HG03064 (cell line): ENCODE results near the gene TRAPPC6A.

Experiments
- ATAC-seq: cut with Tn5 transposase; IDR thresholded peaks from one replicate; pipeline ENCODE4 v1.9.1; 2021; ENCODE audit warnings: low read depth; ENCODE audit not compliant: unreplicated experiment

The TRAPPC6A gene, protein sequence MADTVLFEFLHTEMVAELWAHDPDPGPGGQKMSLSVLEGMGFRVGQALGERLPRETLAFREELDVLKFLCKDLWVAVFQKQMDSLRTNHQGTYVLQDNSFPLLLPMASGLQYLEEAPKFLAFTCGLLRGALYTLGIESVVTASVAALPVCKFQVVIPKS

GRCh38 chr19:45177817-45178261 lies at the start of gene TRAPPC6A:
TSS of gene TRAPPC6A (minus strand) at chr19:45178237. CDS start at chr19:45178218, 19 bp downstream.
- ATAC-seq: peak; percentile 8

GRCh38 chr19:45224645-45225044 lies 46.6 kb upstream of the TRAPPC6A start:
- ATAC-seq: no peak

- no peak for ATAC-seq
Measured at GRCh38 chr19:45223879-45224278, 45.8 kb upstream of the TRAPPC6A start.

DNA sequence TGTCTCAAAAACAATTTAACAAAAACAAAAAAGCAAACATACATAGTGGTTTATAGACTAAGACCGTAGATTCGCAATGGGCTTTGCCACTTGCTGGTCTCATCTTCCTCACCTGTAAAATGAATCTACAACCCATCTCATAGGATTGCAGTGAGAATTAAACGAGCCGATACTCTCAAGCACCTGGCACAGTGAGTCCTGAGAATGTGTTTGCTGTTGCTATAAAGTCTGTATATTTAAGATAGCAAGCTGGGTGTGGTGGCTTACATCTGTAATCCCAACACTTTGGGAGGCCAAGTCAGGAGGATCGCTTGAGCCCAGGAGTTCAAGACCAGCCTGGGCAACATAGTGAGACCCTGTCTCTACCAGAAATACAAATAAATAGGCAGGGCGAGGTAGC lies 44.7 kb upstream of the TRAPPC6A start:
- no peak for ATAC-seq

- ATAC-seq: no peak
Measured at GRCh38 chr19:45218911-45219743, 41.1 kb upstream of the TRAPPC6A start.

DNA sequence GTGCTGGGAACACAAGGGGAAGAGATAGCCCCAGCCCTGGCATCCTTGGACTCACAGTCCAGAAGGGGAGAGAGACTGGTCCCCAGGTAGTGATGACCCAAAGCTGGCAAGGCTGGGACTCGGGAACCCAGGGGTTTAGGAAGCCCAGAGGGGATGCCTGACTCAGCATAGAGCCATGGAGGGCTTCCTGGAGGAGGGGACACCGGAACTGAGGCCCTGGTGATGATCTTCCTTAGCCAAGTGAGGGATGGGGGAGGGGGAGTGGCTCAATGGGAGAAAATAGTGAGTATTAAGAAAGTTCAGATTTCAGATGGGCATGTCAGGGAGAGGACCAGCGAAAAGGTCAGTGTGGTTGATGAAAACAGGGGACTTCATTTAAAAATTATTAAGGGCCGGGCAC lies 40.4 kb upstream of the TRAPPC6A start:
- ATAC-seq: no peak

DNA sequence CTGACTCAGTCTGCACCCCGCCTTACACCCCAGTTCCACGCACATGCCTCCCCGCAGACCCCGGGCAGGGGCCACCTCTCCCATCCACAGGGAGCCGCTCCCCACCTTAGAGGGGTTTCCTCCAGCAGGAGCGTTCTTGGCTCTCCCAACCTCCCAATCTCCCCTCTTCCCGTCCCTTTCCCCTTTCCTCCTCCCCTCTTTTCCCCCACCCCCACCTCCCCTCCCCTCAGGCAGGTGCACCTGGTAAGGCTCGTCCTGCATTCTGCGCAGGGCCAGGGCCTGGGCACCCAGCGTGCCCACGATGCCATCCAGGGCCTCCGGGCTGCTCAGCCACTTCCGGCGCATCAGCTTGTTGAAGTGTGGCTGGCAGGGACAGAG lies 39.9 kb upstream of the TRAPPC6A start:
- no peak for ATAC-seq

DNA sequence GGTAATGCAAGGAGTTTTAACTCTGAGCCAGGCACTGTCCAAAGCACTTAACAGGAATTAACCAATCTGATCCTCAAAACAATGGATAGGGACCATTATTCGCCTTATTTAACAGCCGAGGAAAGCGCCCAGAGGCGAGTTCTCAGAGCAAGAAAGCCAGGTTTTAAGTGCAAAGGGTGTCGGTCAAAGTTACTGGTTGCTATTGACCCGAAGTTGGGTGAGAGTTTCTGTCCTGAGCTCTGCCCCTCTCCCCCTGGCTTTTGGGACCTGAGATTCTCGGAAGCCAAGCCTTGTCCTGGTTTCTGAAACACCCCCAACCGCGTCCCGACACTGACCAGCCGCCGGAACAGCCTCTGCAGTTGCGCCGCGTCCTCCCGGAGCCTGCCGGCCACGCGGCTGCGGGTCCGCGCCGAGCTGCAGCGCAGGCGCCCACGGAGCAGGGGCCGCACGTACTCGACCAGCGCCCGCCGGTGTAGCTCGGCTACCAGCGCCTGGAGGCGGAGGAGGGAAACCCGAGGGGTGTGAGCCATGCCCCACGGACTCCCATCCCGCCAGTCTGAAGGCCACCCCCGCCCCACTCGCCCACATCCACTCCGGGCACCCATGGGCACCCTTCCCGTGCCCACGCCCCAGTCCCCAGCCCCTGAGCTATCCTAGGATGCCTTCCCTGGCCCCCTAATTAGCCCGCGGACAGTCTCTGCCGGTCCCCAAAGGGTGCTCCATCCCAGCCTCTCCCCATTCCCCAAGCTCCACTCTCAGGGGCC lies 39.3 kb upstream of the TRAPPC6A start:
- ATAC-seq: no peak

- ATAC-seq: no peak
Measured at GRCh38 chr19:45216667-45217066, 38.6 kb upstream of the TRAPPC6A start.

- no peak for ATAC-seq
Measured at GRCh38 chr19:45215391-45216191, 37.6 kb upstream of the TRAPPC6A start.

GRCh38 chr19:45213031-45213430 lies 35.0 kb upstream of the TRAPPC6A start:
- no peak for ATAC-seq

- ATAC-seq: no peak
Measured at GRCh38 chr19:45211751-45212381, 33.8 kb upstream of the TRAPPC6A start.

DNA sequence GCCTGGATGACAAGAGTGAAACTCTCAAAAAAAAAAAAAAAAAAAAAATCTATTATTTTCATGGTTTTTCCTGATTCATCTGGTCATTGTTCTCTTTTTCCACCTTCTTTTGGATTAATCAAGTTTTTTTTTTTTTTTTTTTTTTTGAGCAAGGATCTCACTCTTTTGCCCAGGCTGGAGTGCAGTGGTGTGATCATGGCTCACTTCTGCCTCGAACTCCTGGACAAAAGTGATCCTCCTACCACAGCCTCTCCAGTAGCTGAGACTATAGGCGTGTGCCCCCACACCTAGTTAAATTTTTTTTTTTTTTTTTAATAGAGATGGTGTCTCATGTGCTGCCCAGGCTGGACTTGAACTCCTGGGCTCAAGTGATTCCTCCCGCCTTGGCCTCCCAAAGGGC lies 28.3 kb upstream of the TRAPPC6A start:
- ATAC-seq: no peak

DNA sequence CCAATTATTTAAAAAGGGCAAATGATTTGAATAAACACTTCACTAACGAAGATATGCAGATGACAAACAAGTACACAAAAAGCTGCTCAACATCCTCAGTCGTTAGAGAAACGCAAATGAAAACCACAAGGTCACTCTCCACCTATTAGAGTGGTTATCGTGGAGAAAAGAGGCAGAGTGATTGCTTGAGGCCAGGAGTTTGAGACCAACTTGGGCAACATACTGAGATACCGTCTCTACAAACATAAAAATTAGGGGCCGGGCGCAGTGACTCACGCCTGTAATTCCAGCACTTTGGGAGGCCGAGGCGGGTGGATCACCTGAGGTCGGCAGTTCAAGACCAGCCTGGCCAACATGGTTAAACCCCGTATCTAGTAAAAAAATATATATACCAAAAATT lies 27.8 kb upstream of the TRAPPC6A start:
- ATAC-seq: no peak

- no peak for ATAC-seq
Measured at GRCh38 chr19:45202637-45203036, 24.6 kb upstream of the TRAPPC6A start.

DNA sequence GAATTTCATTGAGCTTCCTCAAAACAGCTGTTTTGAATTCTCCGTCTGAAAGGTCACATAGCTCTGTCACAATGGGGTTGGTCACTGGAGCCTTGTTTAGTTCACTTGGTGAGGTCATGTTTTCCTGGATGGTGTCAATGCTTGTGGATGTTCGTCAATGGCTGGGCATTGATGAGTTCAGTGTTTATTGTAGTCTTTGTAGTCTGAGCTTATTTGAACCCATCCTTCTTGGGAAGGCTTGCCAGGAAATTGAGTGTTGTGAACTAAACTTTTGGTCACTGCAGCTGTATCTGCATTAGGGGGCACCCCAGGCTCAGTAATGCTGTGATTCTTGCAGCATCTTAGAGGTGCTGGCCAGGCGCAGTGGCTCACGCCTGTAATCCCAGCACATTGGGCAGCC lies 22.5 kb upstream of the TRAPPC6A start:
- ATAC-seq: no peak

DNA sequence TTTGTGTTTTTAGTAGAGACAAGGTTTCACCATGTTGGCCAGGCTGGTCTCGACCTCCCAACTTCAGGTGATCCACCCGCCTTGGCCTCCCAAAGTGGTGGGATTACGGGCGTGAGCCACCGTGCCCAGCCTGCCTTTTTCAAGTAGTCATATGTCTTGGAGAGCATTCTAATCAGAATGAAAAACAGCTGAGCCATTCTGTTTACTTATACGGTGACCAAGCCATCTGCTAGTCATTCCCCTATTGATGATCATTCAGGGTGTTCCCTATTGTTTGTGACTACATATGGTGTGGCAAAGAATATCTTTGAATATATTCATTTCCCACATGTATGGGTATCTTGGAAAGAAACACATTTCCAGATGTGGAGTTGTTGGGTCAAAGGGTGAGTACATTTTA lies 17.7 kb upstream of the TRAPPC6A start:
- ATAC-seq: no peak

- ATAC-seq: no peak
Measured at GRCh38 chr19:45191375-45191774, 13.3 kb upstream of the TRAPPC6A start.

GRCh38 chr19:45189971-45190370 lies 11.9 kb upstream of the TRAPPC6A start:
- ATAC-seq: no peak

GRCh38 chr19:45187421-45188100 lies 9.5 kb upstream of the TRAPPC6A start:
- no peak for ATAC-seq
